ENCODE results near the gene TSPAN16. TPM values are rescaled to one million over a fixed set of nuclear protein-coding genes. Genes with fewer than 3 reads are reported as not detected.

Gene TSPAN16
- total RNA-seq, 1 experiment from 2014 or later: not detected

DNA sequence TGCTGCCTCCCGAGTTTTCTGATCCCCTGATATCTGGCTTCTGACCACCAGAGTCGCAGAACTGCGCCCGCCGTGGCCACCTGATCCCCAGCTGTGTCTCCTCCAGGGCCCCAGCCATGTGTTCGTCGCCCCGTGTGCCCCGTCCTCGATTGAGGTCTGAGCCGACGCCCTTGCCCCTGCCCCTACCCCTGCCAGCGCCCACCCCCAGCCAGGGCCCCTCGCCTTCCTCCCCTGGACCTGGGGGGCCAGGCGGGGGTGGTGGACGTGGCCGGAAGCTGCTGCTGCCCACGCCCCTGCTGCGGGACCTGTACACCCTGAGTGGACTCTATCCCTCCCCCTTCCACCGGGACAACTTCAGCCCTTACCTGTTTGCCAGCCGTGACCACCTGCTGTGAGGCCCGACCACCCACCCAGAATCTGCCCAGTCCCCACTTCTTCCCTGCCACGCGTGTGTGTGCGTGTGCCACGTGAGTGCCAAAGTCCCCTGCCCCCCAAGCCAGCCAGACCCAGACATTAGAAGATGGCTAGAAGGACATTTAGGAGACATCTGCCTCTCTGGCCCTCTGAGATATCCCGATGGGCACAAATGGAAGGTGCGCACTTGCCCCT, 68.4 kb downstream of the TSPAN16 start:
- Histone ChIP-seq H3K9me3 (ENCODE audit: low read depth, low read length, poor library complexity, severe bottlenecking) (no peaks in the 10 kb centered on the region), H3K27me3 (replicated peaks; ENCODE audit: insufficient read depth, low read depth, low read length, poor library complexity) (no peaks in the 10 kb centered on the region), H3K4me1 (ENCODE audit: insufficient read depth, low read length, poor library complexity, severe bottlenecking) (no peaks in the 10 kb centered on the region), H3K36me3 (ENCODE audit: insufficient read depth, low read length, poor library complexity, severe bottlenecking) (no peaks in the 10 kb centered on the region), H3K27ac (ENCODE audit: low read depth, low read length, poor library complexity, severe bottlenecking) (no peak overlapping the region), H3K4me3 (ENCODE audit: low read depth, low read length, poor library complexity, severe bottlenecking) (no peak overlapping the region)
- ChIA-PET POLR2A (ENCODE audit: low non-redundant PET) (no interaction called here), CTCF (no interaction called here)
- intact Hi-C loops (cut with micrococcal nuclease; ENCODE audit: unreplicated experiment): no loop called here
- DNase-seq (ENCODE audit: low spot score): no peak
- BruUV-seq (replicated peaks): no TSS peak
- TF ChIP-seq EZH2 (IDR thresholded peaks at IDR 0.05; ENCODE audit: borderline replicate concordance, low read depth, low read length, poor library complexity, severe bottlenecking): no peak
- TF ChIP-seq, protein P1, sequence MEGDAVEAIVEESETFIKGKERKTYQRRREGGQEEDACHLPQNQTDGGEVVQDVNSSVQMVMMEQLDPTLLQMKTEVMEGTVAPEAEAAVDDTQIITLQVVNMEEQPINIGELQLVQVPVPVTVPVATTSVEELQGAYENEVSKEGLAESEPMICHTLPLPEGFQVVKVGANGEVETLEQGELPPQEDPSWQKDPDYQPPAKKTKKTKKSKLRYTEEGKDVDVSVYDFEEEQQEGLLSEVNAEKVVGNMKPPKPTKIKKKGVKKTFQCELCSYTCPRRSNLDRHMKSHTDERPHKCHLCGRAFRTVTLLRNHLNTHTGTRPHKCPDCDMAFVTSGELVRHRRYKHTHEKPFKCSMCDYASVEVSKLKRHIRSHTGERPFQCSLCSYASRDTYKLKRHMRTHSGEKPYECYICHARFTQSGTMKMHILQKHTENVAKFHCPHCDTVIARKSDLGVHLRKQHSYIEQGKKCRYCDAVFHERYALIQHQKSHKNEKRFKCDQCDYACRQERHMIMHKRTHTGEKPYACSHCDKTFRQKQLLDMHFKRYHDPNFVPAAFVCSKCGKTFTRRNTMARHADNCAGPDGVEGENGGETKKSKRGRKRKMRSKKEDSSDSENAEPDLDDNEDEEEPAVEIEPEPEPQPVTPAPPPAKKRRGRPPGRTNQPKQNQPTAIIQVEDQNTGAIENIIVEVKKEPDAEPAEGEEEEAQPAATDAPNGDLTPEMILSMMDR (conservative IDR thresholded peaks at IDR 0.05; ENCODE audit: low read depth, low read length): no peak

GRCh38 chr19:11364935-11365334, 69.0 kb downstream of the TSPAN16 start:
- no peak for DNase-seq (ENCODE audit: low spot score)
- intact Hi-C loops (cut with micrococcal nuclease; ENCODE audit: unreplicated experiment): no loop called here
- TF ChIP-seq EZH2 (IDR thresholded peaks at IDR 0.05; ENCODE audit: borderline replicate concordance, low read depth, low read length, poor library complexity, severe bottlenecking): no peak
- TF ChIP-seq, protein P1 (conservative IDR thresholded peaks at IDR 0.05; ENCODE audit: low read depth, low read length): no peak
- Histone ChIP-seq H3K4me3 (ENCODE audit: low read depth, low read length, poor library complexity, severe bottlenecking) (no peak overlapping the region), H3K4me1 (ENCODE audit: insufficient read depth, low read length, poor library complexity, severe bottlenecking) (no peaks in the 10 kb centered on the region), H3K27me3 (replicated peaks; ENCODE audit: insufficient read depth, low read depth, low read length, poor library complexity) (no peaks in the 10 kb centered on the region), H3K36me3 (ENCODE audit: insufficient read depth, low read length, poor library complexity, severe bottlenecking) (no peaks in the 10 kb centered on the region), H3K9me3 (ENCODE audit: low read depth, low read length, poor library complexity, severe bottlenecking) (no peaks in the 10 kb centered on the region), H3K27ac (ENCODE audit: low read depth, low read length, poor library complexity, severe bottlenecking) (no peak overlapping the region)
- POLR2A ChIA-PET (ENCODE audit: low non-redundant PET): no interaction called here
- BruUV-seq (replicated peaks): TSS peak; percentile 56
- CTCF ChIA-PET: no interaction called here

Other genes starting within 250 kb of the TSPAN16 start
- gene LDLR, start 206.7 kb upstream of the TSPAN16 start, total RNA-seq (2021): 162 and 175 TPM in 2 replicates
- gene SPC24, start 140.4 kb upstream of the TSPAN16 start, total RNA-seq (2021): 97.6 and 107 TPM in 2 replicates
- gene KANK2, start 98.6 kb upstream of the TSPAN16 start, total RNA-seq (2021): 85.8 and 90.9 TPM in 2 replicates
- not detected in 2 replicates for gene ANGPTL8, start 56.5 kb upstream of the TSPAN16 start, total RNA-seq (2021)
- gene DOCK6, start 33.6 kb upstream of the TSPAN16 start, total RNA-seq (2021): 15.6 and 24.5 TPM in 2 replicates
- 25.4 and 35.5 TPM in 2 replicates for gene RAB3D, start 43.5 kb downstream of the TSPAN16 start, total RNA-seq (2021)
- 94.3 and 100 TPM in 2 replicates for gene TMEM205, start 50.1 kb downstream of the TSPAN16 start, total RNA-seq (2021)
- 7.9 and 11.6 TPM in 2 replicates for gene CCDC159, start 50.4 kb downstream of the TSPAN16 start, total RNA-seq (2021)
- 19.0 and 20.2 TPM in 2 replicates for gene PLPPR2, start 59.3 kb downstream of the TSPAN16 start, total RNA-seq (2021)
- gene SWSAP1, start 78.5 kb downstream of the TSPAN16 start, total RNA-seq (2021): 2.5 and 3.3 TPM in 2 replicates
- 5.3 and 6.0 TPM in 2 replicates for gene EPOR, start 88.2 kb downstream of the TSPAN16 start, total RNA-seq (2021)
- 0.28 TPM in 1 of 2 replicates, not detected in the other for gene RGL3, start 123.2 kb downstream of the TSPAN16 start, total RNA-seq (2021)
- 0.39 and 1.4 TPM in 2 replicates for gene ODAD3, start 139.0 kb downstream of the TSPAN16 start, total RNA-seq (2021)
- gene PRKCSH, start 139.5 kb downstream of the TSPAN16 start, total RNA-seq (2021): 456 and 468 TPM in 2 replicates
- gene ELAVL3, start 184.9 kb downstream of the TSPAN16 start, total RNA-seq (2021): 5.3 TPM in 2 replicates
- gene ZNF653, start 209.7 kb downstream of the TSPAN16 start, total RNA-seq (2021): 15.9 and 16.4 TPM in 2 replicates
- 64.7 and 74.8 TPM in 2 replicates for gene ECSIT, start 233.0 kb downstream of the TSPAN16 start, total RNA-seq (2021)
- 0.60 TPM in 1 of 2 replicates, not detected in the other for gene CNN1, start 242.7 kb downstream of the TSPAN16 start, total RNA-seq (2021)